ENCODE measurements around the gene PGM2L1. TPM values are rescaled to one million over a fixed set of nuclear protein-coding genes. Genes with fewer than 3 reads are reported as not detected.
A peak's percentile ranks its signal among the peaks of the same experiment; 100 is the strongest.
"Not testable (repeated sequence)": the region's sequence is repeated elsewhere in the genome, so short reads cannot be mapped to it uniquely, and the experiment has no call there.

The PGM2L1 gene
- total and polyA plus RNA-seq, 2 experiments from 2014 or later: 32.6 to 44.4 TPM

GRCh38 chr11:74417379-74417804, 19.2 kb upstream of the PGM2L1 start:
- Histone ChIP-seq H3K27me3 (ENCODE audit: insufficient read depth) (no peaks in the 10 kb centered on the region), H3K36me3 (ENCODE audit: insufficient read depth) (no peaks in the 10 kb centered on the region), H3K4me1 (ENCODE audit: insufficient read depth) (0 out of 2 replicates have a peak, but pooled peaks cover 5% of the 10 kb centered on the region), H3K4me2 (no peak overlapping the region), H4K20me1 (replicated peaks; ENCODE audit: insufficient read depth) (no peaks in the 10 kb centered on the region; the same call in 1 of the 2 replicates), H3F3A (replicated peaks; ENCODE audit: low read depth) (no peaks in the 10 kb centered on the region), H3K27ac (ENCODE audit: low read depth) (no peak overlapping the region), H3K4me3 (no peak overlapping the region), H2AFZ (no peak overlapping the region), H3K79me2 (replicated peaks; ENCODE audit: insufficient read depth) (no peaks in the 10 kb centered on the region), H3K9me2 (ENCODE audit: insufficient read depth) (no peaks in the 10 kb centered on the region)
- Mint-ChIP-seq H3K27me3 (ENCODE audit: insufficient read depth, low read depth, poor library complexity) (peaks cover 9% of the 10 kb centered on the region), H3K36me3 (ENCODE audit: low read depth) (no peaks in the 10 kb centered on the region), H3K9me3 (no peaks in the 10 kb centered on the region), H3K27ac (peak overlapping the region; percentile 5; the same call in 1 of the 2 replicates), H3K4me3 (no peak overlapping the region), H3K4me1 (peaks cover 11% of the 10 kb centered on the region; the same call in 2 of the 3 replicates)
- DNase-seq (ENCODE audit: low spot score) (peak; percentile 44), ATAC-seq (peak; percentile 36; the same call in 2 of the 3 replicates)
- TF ChIP-seq ZNF114 (CRISPR knock-in tag; IDR thresholded peaks at IDR 0.05) (no peak), EZH2 (IDR thresholded peaks at IDR 0.05; ENCODE audit: low read depth, unreplicated experiment) (no peak), ZNF331 (CRISPR knock-in tag; IDR thresholded peaks at IDR 0.05; ENCODE audit: low read depth) (no peak), CREB1 (CRISPR knock-in tag; IDR thresholded peaks at IDR 0.05; ENCODE audit: low read depth) (no peak), EZH2phosphoT487 (IDR thresholded peaks at IDR 0.05; ENCODE audit: unreplicated experiment) (no peak), CTCF (conservative IDR thresholded peaks at IDR 0.05; ENCODE audit: low read depth in 2 of 2) (no peak), ETS1 (IDR thresholded peaks at IDR 0.05) (no peak), JUNB (IDR thresholded peaks at IDR 0.05; ENCODE audit: unreplicated experiment) (no peak), NANOG (IDR thresholded peaks at IDR 0.05; ENCODE audit: borderline replicate concordance) (no peak)

- H4K20me1 ChIP-seq (replicated peaks; ENCODE audit: insufficient read depth); DNase-seq (ENCODE audit: low spot score); H3K4me1 ChIP-seq (ENCODE audit: insufficient read depth); H3K9me3 Mint-ChIP-seq; H3K79me2 ChIP-seq (replicated peaks; ENCODE audit: insufficient read depth); H3K4me2 ChIP-seq; H3K27me3 ChIP-seq (ENCODE audit: insufficient read depth); H3K27ac ChIP-seq (ENCODE audit: low read depth); H3K9me2 ChIP-seq (ENCODE audit: insufficient read depth); ATAC-seq; H3F3A ChIP-seq (replicated peaks; ENCODE audit: low read depth); H3K4me3 Mint-ChIP-seq; H3K4me3 ChIP-seq; H3K27me3 Mint-ChIP-seq (ENCODE audit: insufficient read depth, low read depth, poor library complexity); H3K36me3 Mint-ChIP-seq (ENCODE audit: low read depth); H2AFZ ChIP-seq; H3K27ac Mint-ChIP-seq; H3K36me3 ChIP-seq (ENCODE audit: insufficient read depth): not testable (repeated sequence)
- peaks cover 11% of the 10 kb centered on the region; the same call in 2 of the 3 replicates for H3K4me1 Mint-ChIP-seq
Observed at GRCh38 chr11:74416974-74417373, 18.7 kb upstream of the PGM2L1 start.
